ENCODE data around the gene CCNT2. TPM values are rescaled to one million over a fixed set of nuclear protein-coding genes. Genes with fewer than 3 reads are reported as not detected.
"Not testable (repeated sequence)": the region's sequence is repeated elsewhere in the genome, so short reads cannot be mapped to it uniquely, and the experiment has no call there.

The CCNT2 gene
- total RNA-seq, 4 donors from 2014 or later: 53.2 to 152 (median 84.9) TPM

DNA sequence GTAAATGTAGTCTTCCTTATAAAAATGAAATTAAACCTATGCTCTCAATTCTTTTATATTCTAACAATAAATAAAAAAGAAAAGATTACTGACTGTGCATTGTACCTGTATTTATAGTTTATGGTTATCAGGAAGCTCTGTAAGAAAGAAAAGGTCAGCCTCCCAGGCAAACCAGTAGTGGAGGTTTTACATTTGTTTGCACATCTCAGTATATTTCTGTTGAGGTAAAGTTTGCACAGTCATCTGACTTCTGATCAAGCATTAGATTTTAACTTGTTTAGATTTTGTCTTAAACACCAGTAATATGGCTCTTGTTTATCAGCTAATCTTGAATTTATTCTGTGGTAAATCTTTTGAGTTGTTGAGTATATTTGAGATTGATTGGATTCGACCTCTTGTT lies 37.1 kb downstream of the CCNT2 start:
- H3K27ac ChIP-seq: no peak overlapping the region
- no peak for DNase-seq
- H3K36me3 ChIP-seq: no peaks in the 10 kb centered on the region
- no peaks in the 10 kb centered on the region for H3K4me1 ChIP-seq
- H3K9me3 ChIP-seq: no peaks in the 10 kb centered on the region
- no peaks in the 10 kb centered on the region for H3K27me3 ChIP-seq
- H3K4me3 ChIP-seq: no peak overlapping the region
- intact Hi-C loops (cut with DNase I; ENCODE audit: low total_unique reads): no loop called here
- TF ChIP-seq, protein P1, sequence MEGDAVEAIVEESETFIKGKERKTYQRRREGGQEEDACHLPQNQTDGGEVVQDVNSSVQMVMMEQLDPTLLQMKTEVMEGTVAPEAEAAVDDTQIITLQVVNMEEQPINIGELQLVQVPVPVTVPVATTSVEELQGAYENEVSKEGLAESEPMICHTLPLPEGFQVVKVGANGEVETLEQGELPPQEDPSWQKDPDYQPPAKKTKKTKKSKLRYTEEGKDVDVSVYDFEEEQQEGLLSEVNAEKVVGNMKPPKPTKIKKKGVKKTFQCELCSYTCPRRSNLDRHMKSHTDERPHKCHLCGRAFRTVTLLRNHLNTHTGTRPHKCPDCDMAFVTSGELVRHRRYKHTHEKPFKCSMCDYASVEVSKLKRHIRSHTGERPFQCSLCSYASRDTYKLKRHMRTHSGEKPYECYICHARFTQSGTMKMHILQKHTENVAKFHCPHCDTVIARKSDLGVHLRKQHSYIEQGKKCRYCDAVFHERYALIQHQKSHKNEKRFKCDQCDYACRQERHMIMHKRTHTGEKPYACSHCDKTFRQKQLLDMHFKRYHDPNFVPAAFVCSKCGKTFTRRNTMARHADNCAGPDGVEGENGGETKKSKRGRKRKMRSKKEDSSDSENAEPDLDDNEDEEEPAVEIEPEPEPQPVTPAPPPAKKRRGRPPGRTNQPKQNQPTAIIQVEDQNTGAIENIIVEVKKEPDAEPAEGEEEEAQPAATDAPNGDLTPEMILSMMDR (IDR thresholded peaks at IDR 0.05): no peak
- TF ChIP-seq POLR2A (IDR thresholded peaks at IDR 0.05): no peak

DNA sequence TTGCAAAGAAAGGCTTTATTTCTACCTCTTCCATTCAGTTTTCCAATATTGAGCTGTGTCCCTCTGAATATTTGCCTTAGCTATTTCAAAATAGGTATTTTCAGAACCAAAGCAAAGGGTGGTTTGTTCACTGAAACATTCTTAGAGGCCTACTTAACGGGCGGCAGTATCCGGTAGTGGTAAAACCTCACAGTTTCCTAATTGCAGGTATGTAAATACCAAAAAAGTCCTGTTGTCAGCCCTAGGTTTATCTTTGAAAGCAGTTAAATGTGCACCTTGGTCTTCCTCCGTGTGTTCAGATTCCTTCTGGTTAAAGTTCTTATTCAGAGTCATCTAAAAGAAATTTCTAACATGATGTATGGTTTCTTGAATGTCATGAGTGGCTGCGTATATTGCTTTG lies 38.9 kb downstream of the CCNT2 start:
- intact Hi-C loops (cut with DNase I; ENCODE audit: low total_unique reads): no loop called here
- Histone ChIP-seq H3K36me3 (no peaks in the 10 kb centered on the region), H3K27ac (no peak overlapping the region), H3K27me3 (no peaks in the 10 kb centered on the region), H3K4me1 (no peaks in the 10 kb centered on the region), H3K4me3 (no peak overlapping the region), H3K9me3 (no peaks in the 10 kb centered on the region)
- no peak for DNase-seq
- no peak for TF ChIP-seq POLR2A (IDR thresholded peaks at IDR 0.05)
- TF ChIP-seq, protein P1 (IDR thresholded peaks at IDR 0.05): no peak

DNA sequence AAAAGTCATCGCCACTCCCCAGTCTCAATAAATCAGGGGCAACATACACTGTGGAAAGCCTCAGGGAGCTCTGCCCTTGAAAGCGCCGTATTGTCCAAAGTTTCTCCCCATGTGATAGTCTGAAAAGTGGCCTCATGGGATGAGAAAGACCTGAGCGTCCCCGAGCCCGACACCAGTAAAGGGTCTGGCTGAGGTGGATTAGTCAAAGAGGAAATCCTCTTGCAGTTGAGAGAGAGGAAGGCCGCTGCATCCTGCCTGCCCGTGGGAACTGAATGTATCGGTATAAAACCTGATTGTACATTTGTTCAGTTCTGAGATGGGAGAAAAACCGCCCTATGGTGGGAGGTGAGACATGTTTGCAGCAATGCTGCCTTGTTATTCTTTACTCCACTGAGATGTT lies 48.5 kb downstream of the CCNT2 start:
- H3K4me1 ChIP-seq; H3K9me3 ChIP-seq; H3K27ac ChIP-seq; H3K4me3 ChIP-seq; H3K36me3 ChIP-seq; H3K27me3 ChIP-seq; intact Hi-C loops (cut with DNase I; ENCODE audit: low total_unique reads): not testable (repeated sequence)
- peak in 1 of 2 donors; percentile 16 for DNase-seq

DNA sequence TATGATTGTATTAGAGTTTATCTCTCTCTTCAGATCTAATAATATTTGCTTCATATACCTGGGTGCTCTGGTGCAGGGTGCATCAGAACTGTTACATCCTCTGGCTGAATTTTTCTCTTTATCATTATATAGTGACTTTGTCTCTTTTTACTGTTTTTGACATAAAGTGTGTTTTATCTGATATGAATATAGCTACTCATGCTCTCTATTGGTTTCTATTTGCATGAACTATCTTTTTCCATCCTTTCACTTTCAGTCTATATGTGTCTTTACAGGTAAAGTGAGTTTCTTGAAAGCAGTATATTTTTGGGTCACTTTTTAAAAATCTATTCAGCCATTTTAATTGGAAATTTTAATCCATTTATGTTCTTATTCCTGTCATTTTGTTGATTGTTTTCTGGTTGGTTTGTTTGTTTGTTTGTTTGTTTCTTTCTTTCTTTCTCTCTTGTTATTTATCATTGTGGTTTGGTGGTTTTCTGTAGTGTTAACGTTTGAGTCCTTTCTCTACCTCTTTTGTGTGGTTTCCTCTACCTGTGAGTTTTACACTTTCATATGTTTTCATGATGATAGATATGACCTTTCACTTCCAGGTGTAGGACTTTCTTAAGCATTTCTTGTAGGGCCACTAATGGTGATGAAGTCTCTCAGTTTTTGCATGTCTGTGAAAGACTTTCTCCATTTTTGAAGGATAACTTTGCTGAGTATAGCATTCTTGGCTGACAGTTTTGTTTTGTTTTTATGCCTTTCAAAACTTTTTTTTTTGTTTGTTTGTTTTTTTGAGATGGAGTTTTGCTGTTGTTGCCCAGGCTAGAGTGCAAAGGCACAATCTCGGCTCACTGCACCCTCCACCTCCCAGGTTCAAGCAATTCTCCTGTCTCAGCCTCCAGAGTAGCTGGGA lies 54.9 kb downstream of the CCNT2 start:
- Histone ChIP-seq H3K4me3 (no peak overlapping the region), H3K36me3 (no peaks in the 10 kb centered on the region), H3K9me3 (no peaks in the 10 kb centered on the region), H3K27ac (no peak overlapping the region), H3K27me3 (no peaks in the 10 kb centered on the region), H3K4me1 (no peaks in the 10 kb centered on the region)
- no peak for TF ChIP-seq POLR2A (IDR thresholded peaks at IDR 0.05)
- TF ChIP-seq, protein P1 (IDR thresholded peaks at IDR 0.05): no peak
- DNase-seq: no peak
- intact Hi-C loops (cut with DNase I; ENCODE audit: low total_unique reads): no loop called here

DNA sequence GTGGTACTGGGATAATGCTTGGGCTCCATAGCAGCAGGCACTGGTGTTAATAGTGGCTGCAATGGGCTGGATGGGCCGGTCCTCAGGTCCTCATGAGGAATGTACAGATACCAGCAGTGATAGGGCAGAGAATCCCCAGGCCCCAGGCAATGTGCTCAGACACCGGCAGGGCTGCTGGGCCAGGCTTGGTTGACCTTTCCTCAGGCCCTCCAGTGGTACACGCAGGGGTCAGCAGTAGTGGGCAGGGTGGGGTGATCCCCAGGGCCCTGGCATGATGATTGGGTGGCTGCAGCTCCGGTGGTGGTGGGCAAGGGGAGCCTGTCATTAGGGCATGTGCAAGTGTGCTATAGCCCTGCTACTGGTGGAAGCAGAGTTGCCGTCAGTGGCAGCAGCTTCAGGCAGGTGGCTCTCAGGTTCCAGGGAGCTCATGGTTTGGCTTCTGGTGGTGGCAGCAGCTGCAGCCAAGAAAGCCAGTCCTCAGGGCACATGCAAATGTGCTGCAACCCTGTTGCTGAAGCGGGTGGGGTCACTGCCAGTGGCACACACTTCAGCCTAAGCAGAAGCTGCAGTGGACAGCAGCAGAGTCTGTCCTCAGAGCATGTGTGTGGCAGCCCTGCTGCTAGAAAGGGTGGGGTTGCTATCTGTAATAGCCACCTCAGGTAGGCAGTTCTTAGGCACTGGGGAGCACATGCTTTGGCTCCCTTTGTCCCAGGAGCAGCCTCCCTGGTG lies 56.8 kb downstream of the CCNT2 start:
- intact Hi-C loops (cut with DNase I; ENCODE audit: low total_unique reads): no loop called here
- H3K4me1 ChIP-seq: no peaks in the 10 kb centered on the region
- no peak overlapping the region for H3K4me3 ChIP-seq
- H3K27ac ChIP-seq: no peak overlapping the region
- H3K36me3 ChIP-seq: no peaks in the 10 kb centered on the region
- H3K27me3 ChIP-seq: no peaks in the 10 kb centered on the region
- no peak for DNase-seq
- H3K9me3 ChIP-seq: no peaks in the 10 kb centered on the region
- no peak for TF ChIP-seq POLR2A (IDR thresholded peaks at IDR 0.05)
- TF ChIP-seq, protein P1 (IDR thresholded peaks at IDR 0.05): no peak

All from uterus (tissue), 4 donors.